SK-N-SH (cell line): ENCODE measurements around the gene CISTR. TPM values are rescaled to one million over a fixed set of nuclear protein-coding genes. Genes with fewer than 3 reads are reported as not detected.

ENCODE experiments used
- CTCF ChIA-PET: fragments of 300-600, 350-600 bp; formaldehyde crosslinking; extraction: SDS; loops from one replicate; lab custom pipeline; 2021; lab: Yijun Ruan, JAX
- POLR2A ChIA-PET: fragments of 350-600 bp; sonication (Branson Sonifier 250); formaldehyde crosslinking; extraction: SDS; loops from one replicate; lab custom pipeline; 2020; ENCODE audit warnings: antibody characterized with exemption, inconsistent platforms; lab: Yijun Ruan, JAX
- DNase-seq: peaks from one replicate; pipeline ENCODE4 v3.0.0; 2012
- H2AFZ ChIP-seq: fragments of 200-600 bp; sonication (generic); 2 replicates; pipeline ENCODE4 v1.8.1; 2016; ENCODE audit warnings: antibody characterized with exemption, mild to moderate bottlenecking, low read depth
- H3F3A ChIP-seq: fragments of 200-600 bp; sonication (generic); replicated peaks from 2 replicates; pipeline ENCODE3; 2016; ENCODE audit warnings: antibody characterized with exemption, mild to moderate bottlenecking; ENCODE audit not compliant: insufficient read depth
- H3K27ac ChIP-seq, 2 experiments: fragments of 200-500 bp in 1 of 2; fragments of 200-600 bp in 1 of 2; sonication (Bioruptor generic) in 1 of 2; sonication (generic), shearing (Covaris generic) in 1 of 2; 2 replicates each; pipeline versions ENCODE4 v1.5.1 to v1.6.1; 2014 to 2016; ENCODE audit warnings: low read depth in 2 of 2, inconsistent platforms in 1 of 2, low read length in 1 of 2, mild to moderate bottlenecking in 1 of 2, mixed read lengths in 1 of 2
- H3K27me3 ChIP-seq: fragments of 200-600 bp; sonication (generic), shearing (Covaris generic); 2 replicates; pipeline ENCODE4 v1.6.1; 2016; ENCODE audit warnings: mixed run types; ENCODE audit not compliant: insufficient read depth
- H3K36me3 ChIP-seq, 2 experiments: fragments of 200-500 bp in 1 of 2; fragments of 200-600 bp in 1 of 2; sonication (Bioruptor generic) in 1 of 2; sonication (generic) in 1 of 2; replicated peaks in 1 of 2; 2 replicates each; pipeline versions ENCODE3 to v1.5.1; 2014 to 2016; ENCODE audit warnings: low read length in 1 of 2, mild to moderate bottlenecking in 1 of 2; ENCODE audit not compliant: insufficient read depth in 2 of 2, control insufficient read depth in 1 of 2
- H3K4me1 ChIP-seq, 2 experiments: fragments of 200-500 bp in 1 of 2; fragments of 200-600 bp in 1 of 2; sonication (Bioruptor generic) in 1 of 2; sonication (generic), shearing (Covaris generic) in 1 of 2; 2 replicates each; pipeline versions ENCODE4 v1.5.1 to v1.6.1; 2014 to 2016; ENCODE audit warnings: low read depth in 1 of 2, low read length in 1 of 2, mixed run types in 1 of 2; ENCODE audit not compliant: insufficient read depth in 2 of 2, control insufficient read depth in 1 of 2
- H3K4me2 ChIP-seq: fragments of 200-600 bp; sonication (generic), shearing (Covaris generic); 2 replicates; pipeline ENCODE4 v1.6.1; 2017; ENCODE audit warnings: mixed run types
- H3K4me3 ChIP-seq, 2 experiments: fragments of 200-500 bp in 1 of 2; fragments of 200-600 bp in 1 of 2; sonication (Bioruptor generic) in 1 of 2; sonication (generic), shearing (Covaris generic) in 1 of 2; 2 replicates each; pipeline versions ENCODE4 v1.5.1 to v1.8.1; 2014 to 2016; ENCODE audit warnings: low read depth in 2 of 2, inconsistent platforms in 1 of 2, low read length in 1 of 2, mild to moderate bottlenecking in 1 of 2, mixed read lengths in 1 of 2, moderate library complexity in 1 of 2
- H3K79me2 ChIP-seq: fragments of 200-600 bp; sonication (generic); 2 replicates; pipeline ENCODE4 v1.8.1; 2017; ENCODE audit warnings: mild to moderate bottlenecking; ENCODE audit not compliant: insufficient read depth
- H3K9ac ChIP-seq: fragments of 200-600 bp; sonication (generic); 2 replicates; pipeline ENCODE4 v1.6.1; 2017; ENCODE audit warnings: mixed run types
- H3K9me2 ChIP-seq: fragments of 200-600 bp; sonication (generic); 2 replicates; pipeline ENCODE4 v1.6.1; 2017; ENCODE audit warnings: mixed run types
- H3K9me3 ChIP-seq: fragments of 200-600 bp; sonication (generic); 2 replicates; pipeline ENCODE4 v1.6.1; 2017; ENCODE audit warnings: mixed run types, mild to moderate bottlenecking, moderate library complexity
- H4K20me1 ChIP-seq: fragments of 200-600 bp; sonication (generic); 2 replicates; pipeline ENCODE4 v1.6.1; 2017; ENCODE audit warnings: mild to moderate bottlenecking, mixed run types; ENCODE audit not compliant: insufficient read depth
- EZH2phosphoT487 ChIP-seq: fragments of 200-600 bp; sonication (generic); IDR thresholded peaks from 2 replicates; pipeline ENCODE4 v1.6.1; 2017; ENCODE audit warnings: low read depth, mixed run types, mild to moderate bottlenecking, antibody characterized with exemption, moderate library complexity, borderline replicate concordance
- FOXJ3 ChIP-seq: sonication (generic); formaldehyde crosslinking; IDR thresholded peaks from 2 replicates; pipeline ENCODE4 v1.5.1; 2020; ENCODE audit warnings: mild to moderate bottlenecking, missing genetic modification reagents
- FOXM1 ChIP-seq: IDR thresholded peaks from 2 replicates; pipeline ENCODE4 v1.4.0; 2012; ENCODE audit warnings: low read depth, mild to moderate bottlenecking
- GABPA ChIP-seq: IDR thresholded peaks from 2 replicates; pipeline ENCODE4 v1.4.0; 2012; ENCODE audit warnings: low read depth, mild to moderate bottlenecking
- GATA2 ChIP-seq: sonication (generic); formaldehyde crosslinking; IDR thresholded peaks from 2 replicates; pipeline ENCODE4 v1.5.0; 2020; ENCODE audit warnings: mild to moderate bottlenecking, missing genetic modification reagents
- IRF3 ChIP-seq: fragments of 150-350 bp; IDR thresholded peaks from 2 replicates; pipeline ENCODE4 v1.6.1; 2016; ENCODE audit warnings: mild to moderate bottlenecking, low read depth, low read length
- JUND ChIP-seq: IDR thresholded peaks from 2 replicates; pipeline ENCODE4 v1.4.0; 2012
- MEF2A ChIP-seq: IDR thresholded peaks from 2 replicates; pipeline ENCODE4 v1.4.0; 2012; ENCODE audit warnings: low read depth, borderline replicate concordance
- NFIC ChIP-seq: IDR thresholded peaks from 2 replicates; pipeline ENCODE4 v1.4.0; 2012; ENCODE audit warnings: borderline replicate concordance
- RAD21 ChIP-seq: IDR thresholded peaks from 2 replicates; pipeline ENCODE4 v1.6.1; 2012; ENCODE audit warnings: mild to moderate bottlenecking, low read length
- RCOR1 ChIP-seq: fragments of 150-350 bp; IDR thresholded peaks from 2 replicates; pipeline ENCODE4 v1.6.1; 2017; ENCODE audit warnings: antibody characterized with exemption, low read length
- REST ChIP-seq: IDR thresholded peaks from 2 replicates; pipeline ENCODE4 v1.6.1; 2012; ENCODE audit warnings: mild to moderate bottlenecking, low read depth, low read length, moderate library complexity
- RFX5 ChIP-seq: IDR thresholded peaks from 2 replicates; pipeline ENCODE4 v1.6.1; 2012; ENCODE audit warnings: mild to moderate bottlenecking, improper control_type of control experiment, low read length
- RXRA ChIP-seq: IDR thresholded peaks from 2 replicates; pipeline ENCODE4 v1.4.0; 2012; ENCODE audit warnings: low read depth, mild to moderate bottlenecking, borderline replicate concordance
- SIN3A ChIP-seq: IDR thresholded peaks from 2 replicates; pipeline ENCODE4 v1.6.1; 2012; ENCODE audit warnings: low read depth, mild to moderate bottlenecking, low read length, moderate library complexity, borderline replicate concordance
- TCF12 ChIP-seq: IDR thresholded peaks from 2 replicates; pipeline ENCODE4 v1.4.0; 2012
- WGBS: methylation state at CpG from one replicate; pipeline ENCODE4 v1.1.6; 2017; ENCODE audit warnings: low lambda C conversion rate; 5-methylcytosine and 5-hydroxymethylcytosine counted together
- polyA plus RNA-seq, 3 experiments: library from polyadenylated mRNA; depleted of rRNA; stranded (reverse); fragments of >200 nt; gene quantifications; 2 replicates each; pipeline ENCODE4 v1.2.3, GENCODE V29; 2012
- TF ChIP-seq, protein P1 (sequence below): IDR thresholded peaks from 2 replicates; pipeline ENCODE4; 2012
- TF ChIP-seq, protein P2 (sequence below): IDR thresholded peaks from 2 replicates; pipeline ENCODE4 v1.4.0; 2012; ENCODE audit warnings: low read depth, borderline replicate concordance

The CISTR gene
- polyA plus RNA-seq, 1 of the 3 experiments (the other 2 are of a cell fraction) = not detected

DNA sequence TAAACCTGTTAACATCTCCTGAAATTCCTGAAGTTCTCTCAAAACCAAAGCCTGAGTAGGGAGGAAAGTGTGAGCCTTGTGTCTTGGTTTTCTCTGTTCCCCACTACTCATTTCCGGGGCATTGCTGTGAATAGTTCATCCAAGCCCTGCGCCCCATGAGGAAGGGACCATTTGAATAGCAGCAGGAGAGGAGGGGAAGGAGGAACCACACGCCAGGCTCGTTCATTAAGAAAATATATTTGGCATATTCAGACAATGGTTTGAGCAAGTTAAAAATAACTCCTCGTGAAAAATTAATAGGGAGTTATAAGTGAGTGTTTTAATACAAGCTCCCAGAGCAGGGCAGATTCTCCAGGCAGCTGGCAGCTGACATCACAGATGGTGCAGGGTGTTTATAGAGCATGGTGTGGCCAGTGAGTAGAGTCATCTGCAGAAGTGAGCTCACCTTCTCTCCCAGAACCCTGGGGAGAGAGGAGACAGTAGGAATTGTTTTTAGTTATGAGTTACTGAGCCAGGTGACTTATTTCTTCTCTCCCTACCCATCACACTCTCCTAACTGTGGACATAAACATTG, 29.5 kb upstream of the CISTR start:
- Histone ChIP-seq H3K9me2 (no peaks in the 10 kb centered on the region), H3F3A (no peaks in the 10 kb centered on the region), H3K27ac (no peak overlapping the region), H3K36me3 (no peaks in the 10 kb centered on the region), H3K27me3 (peaks cover 74% of the 10 kb centered on the region), H2AFZ (no peak overlapping the region), H3K4me1 (no peaks in the 10 kb centered on the region), H3K4me2 (no peak overlapping the region), H3K9me3 (no peaks in the 10 kb centered on the region), H3K9ac (no peak overlapping the region), H3K4me3 (no peak overlapping the region), H3K79me2 (no peaks in the 10 kb centered on the region), H4K20me1 (no peaks in the 10 kb centered on the region)
- ChIA-PET CTCF (interaction anchor here (0.7 to 2.5 kb wide), 5 partner anchors 9 to 34 kb away, joined by 3 to 10 read pairs (median 4); no protein-coding TSS in a partner anchor), POLR2A (no interaction called here)
- no peak for DNase-seq
- 8% methylated on average over 5 of the region's 5 CpGs for WGBS
- TF ChIP-seq IRF3 (no peak), TCF12 (no peak), JUND (no peak), FOXM1 (no peak), RCOR1 (no peak), EZH2phosphoT487 (no peak), RXRA (no peak), NFIC (no peak), GATA2 (CRISPR knock-in tag) (no peak), FOXJ3 (no peak), SIN3A (no peak), RFX5 (no peak), REST (no peak), MEF2A (no peak), RAD21 (no peak), GABPA (no peak)
- TF ChIP-seq, protein P1, sequence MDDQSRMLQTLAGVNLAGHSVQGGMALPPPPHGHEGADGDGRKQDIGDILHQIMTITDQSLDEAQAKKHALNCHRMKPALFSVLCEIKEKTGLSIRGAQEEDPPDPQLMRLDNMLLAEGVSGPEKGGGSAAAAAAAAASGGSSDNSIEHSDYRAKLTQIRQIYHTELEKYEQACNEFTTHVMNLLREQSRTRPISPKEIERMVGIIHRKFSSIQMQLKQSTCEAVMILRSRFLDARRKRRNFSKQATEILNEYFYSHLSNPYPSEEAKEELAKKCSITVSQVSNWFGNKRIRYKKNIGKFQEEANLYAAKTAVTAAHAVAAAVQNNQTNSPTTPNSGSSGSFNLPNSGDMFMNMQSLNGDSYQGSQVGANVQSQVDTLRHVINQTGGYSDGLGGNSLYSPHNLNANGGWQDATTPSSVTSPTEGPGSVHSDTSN = no peak
- TF ChIP-seq, protein P2, sequence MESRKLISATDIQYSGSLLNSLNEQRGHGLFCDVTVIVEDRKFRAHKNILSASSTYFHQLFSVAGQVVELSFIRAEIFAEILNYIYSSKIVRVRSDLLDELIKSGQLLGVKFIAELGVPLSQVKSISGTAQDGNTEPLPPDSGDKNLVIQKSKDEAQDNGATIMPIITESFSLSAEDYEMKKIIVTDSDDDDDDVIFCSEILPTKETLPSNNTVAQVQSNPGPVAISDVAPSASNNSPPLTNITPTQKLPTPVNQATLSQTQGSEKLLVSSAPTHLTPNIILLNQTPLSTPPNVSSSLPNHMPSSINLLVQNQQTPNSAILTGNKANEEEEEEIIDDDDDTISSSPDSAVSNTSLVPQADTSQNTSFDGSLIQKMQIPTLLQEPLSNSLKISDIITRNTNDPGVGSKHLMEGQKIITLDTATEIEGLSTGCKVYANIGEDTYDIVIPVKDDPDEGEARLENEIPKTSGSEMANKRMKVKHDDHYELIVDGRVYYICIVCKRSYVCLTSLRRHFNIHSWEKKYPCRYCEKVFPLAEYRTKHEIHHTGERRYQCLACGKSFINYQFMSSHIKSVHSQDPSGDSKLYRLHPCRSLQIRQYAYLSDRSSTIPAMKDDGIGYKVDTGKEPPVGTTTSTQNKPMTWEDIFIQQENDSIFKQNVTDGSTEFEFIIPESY = no peak
